ENCODE results near the gene CMTR1.
A peak's percentile ranks its signal among the peaks of the same experiment; 100 is the strongest.

CMTR1 gene

DNA sequence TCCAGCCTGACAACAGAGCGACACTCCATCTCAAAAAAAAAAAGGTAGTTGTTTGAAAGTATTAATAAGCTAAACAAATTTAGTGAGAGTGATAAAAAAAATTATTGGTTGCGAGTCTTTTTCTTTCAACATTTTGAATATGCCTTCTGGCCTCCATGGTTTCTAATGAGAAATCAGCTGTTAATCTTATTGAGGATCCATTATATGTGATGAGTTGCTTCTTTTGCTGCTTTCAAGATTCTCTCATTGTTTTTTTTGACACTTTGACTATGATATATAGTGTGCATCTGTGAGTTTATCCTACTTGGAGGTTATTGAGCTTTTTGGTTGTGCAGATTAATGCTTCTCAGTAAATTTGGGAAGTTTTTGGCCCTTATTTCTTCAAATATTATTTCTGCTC, 15.6 kb upstream of the CMTR1 start:
- no peak overlapping the region for H3K27ac ChIP-seq
- no peak for TF ChIP-seq ZFX (IDR thresholded peaks at IDR 0.05)
- TF ChIP-seq, protein P1, sequence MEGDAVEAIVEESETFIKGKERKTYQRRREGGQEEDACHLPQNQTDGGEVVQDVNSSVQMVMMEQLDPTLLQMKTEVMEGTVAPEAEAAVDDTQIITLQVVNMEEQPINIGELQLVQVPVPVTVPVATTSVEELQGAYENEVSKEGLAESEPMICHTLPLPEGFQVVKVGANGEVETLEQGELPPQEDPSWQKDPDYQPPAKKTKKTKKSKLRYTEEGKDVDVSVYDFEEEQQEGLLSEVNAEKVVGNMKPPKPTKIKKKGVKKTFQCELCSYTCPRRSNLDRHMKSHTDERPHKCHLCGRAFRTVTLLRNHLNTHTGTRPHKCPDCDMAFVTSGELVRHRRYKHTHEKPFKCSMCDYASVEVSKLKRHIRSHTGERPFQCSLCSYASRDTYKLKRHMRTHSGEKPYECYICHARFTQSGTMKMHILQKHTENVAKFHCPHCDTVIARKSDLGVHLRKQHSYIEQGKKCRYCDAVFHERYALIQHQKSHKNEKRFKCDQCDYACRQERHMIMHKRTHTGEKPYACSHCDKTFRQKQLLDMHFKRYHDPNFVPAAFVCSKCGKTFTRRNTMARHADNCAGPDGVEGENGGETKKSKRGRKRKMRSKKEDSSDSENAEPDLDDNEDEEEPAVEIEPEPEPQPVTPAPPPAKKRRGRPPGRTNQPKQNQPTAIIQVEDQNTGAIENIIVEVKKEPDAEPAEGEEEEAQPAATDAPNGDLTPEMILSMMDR (conservative IDR thresholded peaks at IDR 0.05) = no peak

DNA sequence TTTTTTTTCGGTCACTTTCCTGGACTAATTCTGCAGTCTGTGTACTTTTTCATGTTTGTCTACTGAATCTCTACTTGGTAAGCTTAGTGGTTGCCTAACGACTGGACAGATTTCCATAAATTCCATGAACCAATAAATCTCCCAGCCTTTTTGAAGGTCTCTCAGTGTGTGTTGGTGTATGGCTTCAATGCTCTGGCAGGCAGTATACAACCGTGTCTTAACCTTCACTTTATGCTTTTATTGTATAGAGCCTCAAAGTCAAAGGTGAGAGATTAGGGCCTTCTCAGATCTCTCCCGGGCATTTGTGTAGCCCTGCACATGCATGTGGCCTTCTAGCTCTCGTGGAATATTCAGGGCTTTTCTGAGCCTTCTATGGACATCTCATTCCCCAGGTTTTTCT, 14.3 kb upstream of the CMTR1 start:
- TF ChIP-seq, protein P1 (conservative IDR thresholded peaks at IDR 0.05) = no peak
- no peak overlapping the region for H3K27ac ChIP-seq

DNA sequence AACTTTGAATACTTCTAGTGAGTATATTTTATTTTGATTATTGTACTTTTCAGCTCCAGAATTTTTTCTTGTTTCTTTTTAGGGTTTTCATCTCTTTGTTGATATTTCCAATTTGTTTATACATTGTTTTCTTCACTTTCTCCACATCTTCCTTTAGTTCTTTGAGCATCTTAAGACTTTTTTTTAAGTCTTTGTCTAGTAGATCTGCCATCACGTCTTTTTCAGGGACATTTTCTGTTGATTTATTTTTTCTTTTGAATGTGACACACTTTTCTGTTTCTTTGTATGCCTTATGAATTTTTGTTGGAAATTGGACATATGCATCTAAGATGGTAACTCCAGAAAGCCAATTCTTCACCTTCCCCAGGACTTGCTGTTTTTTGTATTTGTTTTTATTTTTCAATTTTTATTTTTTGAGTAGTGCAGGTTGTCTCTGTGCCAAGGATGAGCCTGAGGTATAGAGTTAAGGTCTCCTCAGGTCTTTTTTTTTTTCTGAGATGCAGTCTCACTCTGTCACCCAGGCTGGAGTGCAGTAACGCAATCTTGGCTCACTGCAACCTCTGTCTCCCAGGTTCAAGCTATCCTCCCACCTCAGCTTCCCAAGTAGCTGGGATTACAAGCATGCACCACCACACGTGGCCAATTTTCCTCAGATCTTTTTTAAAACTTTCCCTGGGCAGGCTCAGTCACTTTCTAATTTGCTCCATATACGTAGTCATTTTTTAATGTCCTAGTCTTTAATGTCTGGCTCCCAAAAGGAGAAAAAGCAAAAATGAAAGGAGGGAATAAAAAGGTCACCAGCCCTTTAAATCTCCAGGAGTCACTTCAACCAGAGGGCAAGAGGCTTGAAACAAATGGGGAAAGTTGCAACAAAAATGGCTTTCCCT, 6.7 kb upstream of the CMTR1 start:
- H3K27ac ChIP-seq = no peak overlapping the region
- TF ChIP-seq, protein P1 (conservative IDR thresholded peaks at IDR 0.05) = no peak
- no peak for TF ChIP-seq ZFX (IDR thresholded peaks at IDR 0.05)

DNA sequence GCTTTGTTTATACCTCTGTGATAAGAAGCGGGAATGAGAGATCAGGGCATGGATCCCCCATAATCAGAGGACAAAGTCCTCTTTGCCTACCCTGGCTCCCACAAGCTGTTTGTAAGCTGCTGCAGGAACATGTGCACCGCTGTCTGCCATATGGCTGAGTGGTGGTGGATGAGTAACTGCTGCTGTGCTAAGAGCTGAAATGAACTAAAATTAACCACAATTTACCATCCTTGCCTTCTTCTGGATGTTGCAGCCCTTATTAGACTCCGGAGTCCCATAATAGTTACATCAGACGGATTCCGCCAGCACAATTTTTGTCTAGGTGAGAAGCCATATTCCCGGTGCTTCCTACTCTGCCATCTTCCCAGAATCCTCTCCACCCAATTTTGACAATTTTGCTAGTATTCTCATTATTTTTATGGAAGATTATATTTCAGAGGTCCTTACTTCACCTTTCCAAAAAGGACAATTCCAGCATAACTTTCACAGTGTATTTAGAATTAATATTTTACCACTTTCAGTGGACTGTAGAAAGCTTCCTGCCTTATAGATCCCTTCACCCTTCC, 6.0 kb upstream of the CMTR1 start:
- H3K27ac ChIP-seq = no peak overlapping the region
- TF ChIP-seq, protein P1 (conservative IDR thresholded peaks at IDR 0.05) = no peak
- TF ChIP-seq ZFX (IDR thresholded peaks at IDR 0.05) = no peak

DNA sequence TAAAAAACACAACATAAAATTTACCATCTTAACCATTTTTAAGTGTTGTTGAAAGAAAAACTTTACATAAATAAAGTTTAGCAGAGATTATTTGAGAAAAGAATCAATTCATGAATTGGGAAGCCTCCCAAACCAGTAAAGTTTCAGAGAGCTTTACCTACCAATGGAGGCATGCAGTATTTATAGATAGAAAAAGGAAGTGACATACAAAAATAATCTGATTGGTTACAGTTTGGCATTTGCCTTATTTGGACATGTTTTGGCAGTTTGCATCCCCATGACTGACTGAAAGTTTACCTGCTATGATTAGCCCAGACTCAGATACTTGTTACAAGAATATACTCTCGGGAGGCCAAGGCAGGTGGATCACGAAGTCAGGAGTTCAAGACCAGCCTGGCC, 3.7 kb upstream of the CMTR1 start:
- TF ChIP-seq, protein P1 (conservative IDR thresholded peaks at IDR 0.05) = no peak
- TF ChIP-seq ZFX (IDR thresholded peaks at IDR 0.05) = no peak

DNA sequence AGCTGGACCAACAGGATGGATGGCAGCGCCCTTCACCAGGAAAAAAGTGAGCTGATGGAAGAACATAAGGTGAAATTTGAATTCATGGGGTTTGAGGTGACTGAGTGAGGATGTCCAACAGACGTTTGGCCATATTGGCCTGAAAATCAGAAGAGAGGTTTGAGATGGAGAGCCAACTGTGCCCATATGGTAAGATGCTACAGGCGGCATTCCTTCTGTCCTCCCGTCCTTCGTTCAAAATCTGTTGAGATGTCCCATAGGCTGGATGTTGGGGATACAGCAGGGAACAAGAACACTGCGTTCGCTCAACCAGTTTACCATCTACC, 468 bp upstream of the CMTR1 start:
- TF ChIP-seq, protein P1 (conservative IDR thresholded peaks at IDR 0.05) = no peak
- no peak for TF ChIP-seq ZFX (IDR thresholded peaks at IDR 0.05)
- H3K27ac ChIP-seq = peak overlapping the region; percentile 75

More for the DNA sequence above, 3.7 kb upstream of the CMTR1 start:
- H3K27ac ChIP-seq = no peak overlapping the region

DNA sequence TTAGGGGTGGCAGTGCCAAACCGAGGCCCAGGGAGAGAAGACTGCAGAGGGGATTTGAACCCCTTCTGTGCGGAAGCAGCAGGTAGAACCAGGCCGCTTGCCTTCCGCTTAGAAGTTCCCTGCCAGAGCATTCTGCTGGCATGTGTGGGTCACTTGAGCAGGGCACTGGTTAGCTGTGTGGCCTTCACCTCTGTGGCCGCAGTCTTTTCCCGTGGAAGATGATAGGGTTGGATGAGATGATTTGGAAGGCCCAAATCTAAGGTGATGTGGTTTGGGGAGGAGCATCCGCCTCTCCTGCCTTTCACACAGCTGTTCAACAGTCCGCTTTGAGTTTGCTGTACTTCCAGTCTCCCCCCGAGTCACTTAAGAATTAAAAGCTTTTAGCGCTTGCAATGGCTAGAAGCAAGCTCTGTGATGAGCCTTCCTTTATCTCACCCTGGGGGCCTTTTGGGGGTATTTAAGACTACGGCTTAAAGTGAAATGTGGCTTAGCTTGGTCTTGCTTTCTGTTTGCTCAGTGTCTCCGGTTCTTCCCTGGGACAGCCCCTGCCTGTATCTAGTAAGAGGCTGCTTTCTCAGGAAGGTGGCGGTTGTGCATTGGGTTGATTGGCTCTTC, 743 bp downstream of the CMTR1 start:
- peak overlapping the region; percentile 75 for H3K27ac ChIP-seq
- TF ChIP-seq, protein P1 (conservative IDR thresholded peaks at IDR 0.05) = no peak
- TF ChIP-seq ZFX (IDR thresholded peaks at IDR 0.05) = 0 out of 2 replicates have a peak, but pooled peaks have one; percentile 1
